Activated CD8-positive, alpha-beta T cell treated with anti-CD3 and anti-CD28 coated beads for 36 hours (primary cell): ENCODE data around the gene METTL25B. TPM values are rescaled to one million over a fixed set of nuclear protein-coding genes. Genes with fewer than 3 reads are reported as not detected.

Experiments used
- ATAC-seq: fragments of 200-7000 bp; cut with Tn5 transposase; one replicate; pipeline ENCODE4 v1.10.0; 2021; ENCODE audit warnings: mild to moderate bottlenecking, moderate library complexity
- CTCF ChIA-PET: fragments of 350-600 bp; sonication (Branson Sonifier 250); formaldehyde crosslinking; loops from one replicate; lab custom pipeline; 2021; ENCODE audit warnings: antibody characterized with exemption; lab: Charles Lee
- POLR2A ChIA-PET: fragments of 350-600 bp; sonication (Branson Sonifier 250); formaldehyde crosslinking; loops from one replicate; lab custom pipeline; 2021; ENCODE audit warnings: antibody characterized with exemption; lab: Charles Lee
- DNase-seq: peaks from one replicate; pipeline ENCODE4 v3.0.0-alpha.2; 2020
- H3K27ac Mint-ChIP-seq: one replicate; pipeline ENCODE4 v1.8.0; 2021; ENCODE audit warnings: mild to moderate bottlenecking, mixed read lengths
- H3K27me3 Mint-ChIP-seq: one replicate; pipeline ENCODE4 v1.8.0; 2021; ENCODE audit warnings: mixed read lengths
- H3K36me3 Mint-ChIP-seq: one replicate; pipeline ENCODE4 v1.8.0; 2021; ENCODE audit warnings: low read depth, mixed read lengths
- H3K4me1 Mint-ChIP-seq: one replicate; pipeline ENCODE4 v1.8.0; 2021; ENCODE audit warnings: low read depth, mixed read lengths
- H3K4me3 Mint-ChIP-seq: one replicate; pipeline ENCODE4 v1.8.0; 2021; ENCODE audit warnings: mild to moderate bottlenecking, moderate library complexity, mixed read lengths
- H3K9me3 Mint-ChIP-seq: one replicate; pipeline ENCODE4 v1.8.0; 2021; ENCODE audit warnings: mixed read lengths
- intact Hi-C: fragments of 100-400 bp; cut with micrococcal nuclease; formaldehyde crosslinking; loops from one replicate; pipeline ENCODE4 v1.10.0; 2022
- total RNA-seq, 2 experiments: library from RNA; stranded (reverse); gene quantifications; one replicate each; pipeline ENCODE4 v1.2.3, GENCODE V29; 2021
- TF ChIP-seq, protein P1 (sequence below): fragments of 200-600 bp; IDR thresholded peaks from one replicate; pipeline ENCODE4 v1.8.0; 2022; ENCODE audit warnings: antibody characterized with exemption, mild to moderate bottlenecking

METTL25B gene
- total RNA-seq: 10 to 100 TPM; 32.3 to 32.5 TPM

DNA sequence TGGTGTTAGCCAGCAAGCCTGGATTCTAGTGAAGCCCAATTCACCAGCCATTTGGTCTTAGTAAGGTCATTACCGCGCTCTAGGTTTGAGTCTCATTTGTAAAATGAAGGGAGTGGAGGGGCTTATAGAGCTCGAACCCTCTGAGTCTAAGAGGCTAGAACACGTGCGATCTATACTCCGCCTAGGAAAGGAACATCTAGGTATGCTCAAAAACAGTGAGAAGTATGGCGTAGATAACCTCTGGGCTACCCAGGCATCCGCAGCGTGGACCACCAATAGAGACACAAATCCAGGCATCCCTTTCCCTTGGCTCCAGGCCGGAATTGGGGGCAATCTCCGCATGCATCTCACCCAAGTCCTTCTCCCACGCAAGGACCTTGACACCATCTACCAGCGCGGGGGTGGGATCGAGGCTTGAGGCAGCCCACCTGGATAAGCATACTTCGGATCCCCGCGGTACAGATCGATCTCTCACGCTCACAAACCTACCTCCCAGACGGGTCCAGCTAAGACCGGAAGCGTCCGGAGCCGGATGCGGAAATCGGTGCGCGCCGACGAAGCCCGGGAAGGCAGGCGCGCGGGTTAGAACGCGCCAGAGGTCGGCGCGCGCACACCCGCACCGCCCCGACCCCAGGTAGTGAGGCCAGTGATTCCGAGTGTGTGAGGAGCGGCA lies at the start of gene METTL25B:
Gene METTL25B, plus strand, starts transcription at position 544 of the 673 bp plus-strand sequence. CDS start 636 bp downstream, outside the sequence.
- TF ChIP-seq, protein P1, sequence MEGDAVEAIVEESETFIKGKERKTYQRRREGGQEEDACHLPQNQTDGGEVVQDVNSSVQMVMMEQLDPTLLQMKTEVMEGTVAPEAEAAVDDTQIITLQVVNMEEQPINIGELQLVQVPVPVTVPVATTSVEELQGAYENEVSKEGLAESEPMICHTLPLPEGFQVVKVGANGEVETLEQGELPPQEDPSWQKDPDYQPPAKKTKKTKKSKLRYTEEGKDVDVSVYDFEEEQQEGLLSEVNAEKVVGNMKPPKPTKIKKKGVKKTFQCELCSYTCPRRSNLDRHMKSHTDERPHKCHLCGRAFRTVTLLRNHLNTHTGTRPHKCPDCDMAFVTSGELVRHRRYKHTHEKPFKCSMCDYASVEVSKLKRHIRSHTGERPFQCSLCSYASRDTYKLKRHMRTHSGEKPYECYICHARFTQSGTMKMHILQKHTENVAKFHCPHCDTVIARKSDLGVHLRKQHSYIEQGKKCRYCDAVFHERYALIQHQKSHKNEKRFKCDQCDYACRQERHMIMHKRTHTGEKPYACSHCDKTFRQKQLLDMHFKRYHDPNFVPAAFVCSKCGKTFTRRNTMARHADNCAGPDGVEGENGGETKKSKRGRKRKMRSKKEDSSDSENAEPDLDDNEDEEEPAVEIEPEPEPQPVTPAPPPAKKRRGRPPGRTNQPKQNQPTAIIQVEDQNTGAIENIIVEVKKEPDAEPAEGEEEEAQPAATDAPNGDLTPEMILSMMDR: no peak
- Mint-ChIP-seq H3K4me1 (peaks cover 30% of the 10 kb centered on the region), H3K4me3 (no peak within 1 kb of the TSS), H3K36me3 (peaks cover 24% of the 10 kb centered on the region), H3K27ac (no peak within 1 kb of the TSS), H3K27me3 (no peaks in the 10 kb centered on the region), H3K9me3 (no peaks in the 10 kb centered on the region)
- ChIA-PET CTCF (interaction anchor here (0.9 to 10.6 kb wide), 19 partner anchors 14 to 200 kb away, joined by 3 to 396 read pairs (median 43); partner anchors contain the start of genes CRABP2, HDGF, INSRR and MRPL24), POLR2A (interaction anchor here (0.8 to 7.0 kb wide), 13 partner anchors 9 to 228 kb away, joined by 3 to 89 read pairs (median 5); partner anchors contain the start of genes HDGF, INSRR, MEF2D and MRPL24)
- peak; percentile 71 for ATAC-seq
- DNase-seq: peak; percentile 87
- intact Hi-C loops: loop anchor here (5.0 kb wide), 3 partner anchors 39 to 134 kb away; partner anchors contain the start of genes NTRK1 and PRCC

DNA sequence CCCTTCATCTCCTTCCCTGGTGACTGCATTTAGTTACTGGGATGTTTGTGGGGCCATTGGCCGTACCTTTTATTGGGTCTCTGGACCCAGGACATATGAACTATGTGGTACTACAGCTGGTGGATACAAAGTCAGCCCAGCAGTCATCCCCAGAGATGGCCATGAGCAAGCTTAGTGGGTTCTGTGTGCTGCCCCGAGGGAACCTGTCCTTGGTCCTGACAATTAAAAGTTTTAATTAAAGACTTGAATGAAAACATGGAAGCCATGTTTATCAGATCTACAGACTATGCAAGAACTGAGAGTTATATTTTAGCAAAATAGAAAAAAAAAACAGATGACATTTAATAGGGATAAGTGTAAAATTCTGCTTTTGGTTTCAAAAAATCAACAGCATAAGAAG lies 48.2 kb upstream of the METTL25B start:
- POLR2A ChIA-PET: interaction anchor here (0.7 kb wide), 1 partner anchor 9 kb away, joined by 3 read pairs; no protein-coding TSS in a partner anchor

DNA sequence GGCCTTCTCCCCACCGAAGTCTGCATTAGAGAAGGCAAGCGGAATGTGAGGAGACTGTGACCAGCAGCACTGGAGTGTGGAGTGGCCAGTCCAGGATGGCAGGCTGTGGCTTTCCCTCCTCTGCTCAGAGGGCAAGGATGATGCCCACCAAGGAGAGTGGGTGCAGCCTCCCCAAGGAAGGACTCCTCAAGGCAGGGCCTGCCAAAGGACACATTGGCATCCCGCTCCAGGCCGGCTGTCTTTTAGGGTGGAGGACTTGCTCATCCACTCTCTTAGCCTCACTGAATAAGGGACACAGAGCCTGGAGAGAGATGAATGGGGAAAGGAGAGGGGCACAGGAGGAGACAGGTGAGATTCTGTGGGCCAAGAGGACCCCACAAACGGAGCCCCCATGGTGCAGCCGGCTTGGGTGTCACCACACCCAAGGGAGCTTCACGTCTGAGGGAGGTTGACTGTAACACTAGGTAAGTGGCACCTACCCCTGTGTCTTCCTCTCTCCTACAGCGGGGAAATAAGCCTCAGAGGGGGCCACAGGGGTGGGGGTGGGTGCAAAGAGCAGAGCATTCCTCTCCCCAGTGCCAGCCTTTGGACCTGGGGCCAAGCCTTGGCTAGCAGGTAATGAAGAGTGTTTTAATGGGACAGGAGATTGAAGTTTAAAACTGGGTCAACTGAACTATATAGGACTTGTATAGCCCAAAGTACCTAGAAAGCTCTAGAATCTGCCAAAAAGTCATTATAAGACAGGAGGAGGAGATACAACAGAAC lies 46.9 kb upstream of the METTL25B start:
- Mint-ChIP-seq H3K4me1 (peaks cover 31% of the 10 kb centered on the region), H3K27me3 (peaks cover 39% of the 10 kb centered on the region), H3K27ac (no peak overlapping the region), H3K36me3 (no peaks in the 10 kb centered on the region), H3K4me3 (no peak overlapping the region), H3K9me3 (no peaks in the 10 kb centered on the region)
- TF ChIP-seq, protein P1: no peak
- intact Hi-C loops: loop anchor here (10.0 kb wide), 1 partner anchor 213 kb away; the partner anchor contains the start of gene PEAR1
- ChIA-PET POLR2A (no interaction called here), CTCF (interaction anchor here (1.0 to 7.5 kb wide), 8 partner anchors 8 to 208 kb away, joined by 3 to 72 read pairs (median 6); partner anchors contain the start of gene METTL25B)
- DNase-seq: no peak
- no peak for ATAC-seq

More for the DNA sequence above, 48.2 kb upstream of the METTL25B start:
- intact Hi-C loops: loop anchor here (10.0 kb wide), 1 partner anchor 215 kb away; the partner anchor contains the start of gene PEAR1
- TF ChIP-seq, protein P1: no peak
- no peaks in the 10 kb centered on the region for H3K36me3 Mint-ChIP-seq
- H3K4me1 Mint-ChIP-seq: peaks cover 31% of the 10 kb centered on the region
- H3K27ac Mint-ChIP-seq: no peak overlapping the region
- CTCF ChIA-PET: interaction anchor here (1.0 to 7.5 kb wide), 9 partner anchors 10 to 295 kb away, joined by 4 to 85 read pairs (median 15); partner anchors contain the start of gene METTL25B
- no peak for ATAC-seq
- DNase-seq: no peak
- no peak overlapping the region for H3K4me3 Mint-ChIP-seq
- H3K9me3 Mint-ChIP-seq: no peaks in the 10 kb centered on the region
- H3K27me3 Mint-ChIP-seq: peaks cover 50% of the 10 kb centered on the region

DNA sequence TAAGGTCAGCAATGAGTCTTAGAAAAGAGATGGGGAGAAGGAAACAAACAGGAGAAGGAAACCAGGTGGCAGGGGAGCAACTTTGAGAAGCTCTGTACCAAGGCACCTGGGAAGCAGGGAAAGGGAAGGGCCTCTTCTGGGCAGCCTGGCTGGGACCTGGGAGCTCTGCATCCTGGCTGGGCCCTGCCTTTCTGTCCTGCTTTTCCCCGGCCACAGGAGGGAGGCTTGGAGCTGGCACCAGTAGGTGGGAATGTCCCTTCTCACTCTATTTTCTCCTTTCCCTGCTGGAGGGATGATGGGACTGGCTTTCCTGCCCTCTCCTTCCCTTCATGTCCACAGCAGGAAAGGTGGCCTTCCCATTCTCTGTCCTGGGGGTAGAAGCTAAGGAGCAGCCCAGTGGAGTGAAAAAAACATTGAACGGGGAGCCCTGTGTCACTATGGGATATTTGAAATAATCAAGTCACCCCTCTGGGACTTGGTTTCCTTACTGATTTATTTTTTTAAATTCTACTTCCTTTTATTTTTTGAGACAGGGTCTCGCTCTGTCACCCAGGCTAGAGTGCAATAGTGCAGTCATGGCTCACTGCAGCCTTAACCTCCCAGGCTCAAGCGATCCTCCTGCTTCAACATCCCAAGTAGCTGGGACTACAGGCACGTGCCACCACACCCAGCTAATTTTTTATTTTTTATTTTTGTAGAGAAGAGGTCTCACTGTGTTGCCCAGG lies 45.9 kb upstream of the METTL25B start:
- H3K36me3 Mint-ChIP-seq: no peaks in the 10 kb centered on the region
- ChIA-PET POLR2A (interaction anchor here (1.1 kb wide), 1 partner anchor 10 kb away, joined by 4 read pairs; no protein-coding TSS in a partner anchor), CTCF (interaction anchor here (0.7 to 7.5 kb wide), 11 partner anchors 9 to 207 kb away, joined by 3 to 43 read pairs (median 3); partner anchors contain the start of gene METTL25B)
- no peaks in the 10 kb centered on the region for H3K9me3 Mint-ChIP-seq
- H3K4me1 Mint-ChIP-seq: peaks cover 29% of the 10 kb centered on the region
- H3K4me3 Mint-ChIP-seq: no peak overlapping the region
- no peak for ATAC-seq
- no peak overlapping the region for H3K27ac Mint-ChIP-seq
- DNase-seq: no peak
- peaks cover 35% of the 10 kb centered on the region for H3K27me3 Mint-ChIP-seq
- intact Hi-C loops: loop anchor here (10.0 kb wide), 1 partner anchor 212 kb away; the partner anchor contains the start of gene PEAR1
- TF ChIP-seq, protein P1: no peak
